ENCODE data around the gene CNGB1.

GRCh38 chr16:57871456-57871855, 99.5 kb downstream of the CNGB1 start:
- TF ChIP-seq CTCF (conservative IDR thresholded peaks at IDR 0.05; ENCODE audit: low read length) (no peak), EZH2phosphoT487 (IDR thresholded peaks at IDR 0.05; ENCODE audit: borderline replicate concordance, low read depth, low read length) (no peak)

All from OCI-LY7 (cell line).